ENCODE results near the gene TMUB1.
"Not testable (repeated sequence)": the region's sequence is repeated elsewhere in the genome, so short reads cannot be mapped to it uniquely, and the experiment has no call there.

Gene TMUB1

DNA sequence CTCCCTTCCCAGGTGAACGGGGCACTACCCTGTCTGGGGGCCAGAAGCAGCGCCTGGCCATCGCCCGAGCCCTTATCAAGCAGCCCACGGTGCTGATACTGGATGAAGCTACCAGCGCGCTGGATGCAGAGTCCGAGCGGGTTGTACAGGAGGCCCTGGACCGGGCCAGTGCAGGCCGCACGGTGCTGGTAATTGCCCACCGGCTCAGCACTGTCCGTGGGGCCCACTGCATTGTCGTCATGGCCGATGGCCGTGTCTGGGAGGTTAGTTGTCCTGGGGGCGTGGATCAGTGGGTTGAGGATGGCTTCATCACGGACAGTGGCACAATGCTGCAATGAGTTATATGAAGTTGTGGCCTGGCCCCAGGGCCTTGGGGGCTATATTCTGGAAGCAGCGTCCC lies 39.3 kb downstream of the TMUB1 start:
- no peak for DNase-seq
- Histone ChIP-seq H3K79me2 (ENCODE audit: low read length) (no peaks in the 10 kb centered on the region), H3K4me3 (ENCODE audit: low read length) (no peak overlapping the region), H3F3A (ENCODE audit: insufficient read depth, low read length) (no peaks in the 10 kb centered on the region), H3K9me2 (replicated peaks; ENCODE audit: insufficient read depth, low read length) (no peaks in the 10 kb centered on the region), H3K4me1 (ENCODE audit: low read length) (no peaks in the 10 kb centered on the region), H3K27me3 (replicated peaks; ENCODE audit: insufficient read depth, low read length) (no peaks in the 10 kb centered on the region), H2AFZ (ENCODE audit: low read length) (no peak overlapping the region), H3K4me2 (ENCODE audit: low read depth, low read length) (no peak overlapping the region), H3K9ac (ENCODE audit: low read length) (no peak overlapping the region), H3K27ac (ENCODE audit: low read length) (no peak overlapping the region), H4K20me1 (ENCODE audit: insufficient read depth, low read length) (no peaks in the 10 kb centered on the region), H3K9me3 (replicated peaks; ENCODE audit: insufficient read depth, low read length) (no peaks in the 10 kb centered on the region), H3K36me3 (replicated peaks; ENCODE audit: insufficient read depth, low read length) (no peaks in the 10 kb centered on the region)
- TF ChIP-seq EZH2phosphoT487 (IDR thresholded peaks at IDR 0.05; ENCODE audit: low read length): no peak
- TF ChIP-seq EZH2 (optimal IDR thresholded peaks at IDR 0.05; ENCODE audit: low read depth, low read length): no peak
- TF ChIP-seq CTCF (IDR thresholded peaks at IDR 0.05; ENCODE audit: low read length): no peak

GRCh38 chr7:151043449-151043848 lies 39.8 kb downstream of the TMUB1 start:
- not testable (repeated sequence) for DNase-seq; H3K27me3 ChIP-seq (replicated peaks; ENCODE audit: insufficient read depth, low read length); H4K20me1 ChIP-seq (ENCODE audit: insufficient read depth, low read length); H3K36me3 ChIP-seq (replicated peaks; ENCODE audit: insufficient read depth, low read length); H2AFZ ChIP-seq (ENCODE audit: low read length); H3F3A ChIP-seq (ENCODE audit: insufficient read depth, low read length); H3K4me2 ChIP-seq (ENCODE audit: low read depth, low read length); H3K9me2 ChIP-seq (replicated peaks; ENCODE audit: insufficient read depth, low read length); H3K27ac ChIP-seq (ENCODE audit: low read length); H3K9me3 ChIP-seq (replicated peaks; ENCODE audit: insufficient read depth, low read length); H3K4me3 ChIP-seq (ENCODE audit: low read length); H3K9ac ChIP-seq (ENCODE audit: low read length); H3K79me2 ChIP-seq (ENCODE audit: low read length); H3K4me1 ChIP-seq (ENCODE audit: low read length)

- H3K9me2 ChIP-seq (replicated peaks; ENCODE audit: insufficient read depth, low read length): no peaks in the 10 kb centered on the region
- H3K36me3 ChIP-seq (replicated peaks; ENCODE audit: insufficient read depth, low read length): no peaks in the 10 kb centered on the region
- H3K4me2 ChIP-seq (ENCODE audit: low read depth, low read length): no peak overlapping the region
- H4K20me1 ChIP-seq (ENCODE audit: insufficient read depth, low read length): no peaks in the 10 kb centered on the region
- H3K4me1 ChIP-seq (ENCODE audit: low read length): no peaks in the 10 kb centered on the region
- H3K9me3 ChIP-seq (replicated peaks; ENCODE audit: insufficient read depth, low read length): no peaks in the 10 kb centered on the region
- DNase-seq: no peak
- H2AFZ ChIP-seq (ENCODE audit: low read length): no peak overlapping the region
- H3K9ac ChIP-seq (ENCODE audit: low read length): no peak overlapping the region
- H3K4me3 ChIP-seq (ENCODE audit: low read length): no peak overlapping the region
- H3K27me3 ChIP-seq (replicated peaks; ENCODE audit: insufficient read depth, low read length): no peaks in the 10 kb centered on the region
- no peaks in the 10 kb centered on the region for H3F3A ChIP-seq (ENCODE audit: insufficient read depth, low read length)
- H3K27ac ChIP-seq (ENCODE audit: low read length): no peak overlapping the region
- no peaks in the 10 kb centered on the region for H3K79me2 ChIP-seq (ENCODE audit: low read length)
- TF ChIP-seq CTCF (IDR thresholded peaks at IDR 0.05; ENCODE audit: low read length) (no peak), EZH2phosphoT487 (IDR thresholded peaks at IDR 0.05; ENCODE audit: low read length) (no peak), EZH2 (optimal IDR thresholded peaks at IDR 0.05; ENCODE audit: low read depth, low read length) (no peak)
Observed at GRCh38 chr7:151040616-151041375, 42.5 kb downstream of the TMUB1 start.

GRCh38 chr7:151039850-151040548 lies 43.3 kb downstream of the TMUB1 start:
- H3K4me1 ChIP-seq (ENCODE audit: low read length): no peaks in the 10 kb centered on the region
- H3K9ac ChIP-seq (ENCODE audit: low read length): no peak overlapping the region
- H3K27me3 ChIP-seq (replicated peaks; ENCODE audit: insufficient read depth, low read length): no peaks in the 10 kb centered on the region
- H4K20me1 ChIP-seq (ENCODE audit: insufficient read depth, low read length): no peaks in the 10 kb centered on the region
- H3K4me2 ChIP-seq (ENCODE audit: low read depth, low read length): no peak overlapping the region
- H3K9me3 ChIP-seq (replicated peaks; ENCODE audit: insufficient read depth, low read length): no peaks in the 10 kb centered on the region
- no peaks in the 10 kb centered on the region for H3F3A ChIP-seq (ENCODE audit: insufficient read depth, low read length)
- no peaks in the 10 kb centered on the region for H3K9me2 ChIP-seq (replicated peaks; ENCODE audit: insufficient read depth, low read length)
- H2AFZ ChIP-seq (ENCODE audit: low read length): no peak overlapping the region
- no peaks in the 10 kb centered on the region for H3K36me3 ChIP-seq (replicated peaks; ENCODE audit: insufficient read depth, low read length)
- no peak overlapping the region for H3K27ac ChIP-seq (ENCODE audit: low read length)
- no peak overlapping the region for H3K4me3 ChIP-seq (ENCODE audit: low read length)
- DNase-seq: no peak
- TF ChIP-seq CTCF (IDR thresholded peaks at IDR 0.05; ENCODE audit: low read length) (no peak), EZH2phosphoT487 (IDR thresholded peaks at IDR 0.05; ENCODE audit: low read length) (no peak), EZH2 (optimal IDR thresholded peaks at IDR 0.05; ENCODE audit: low read depth, low read length) (no peak)
- no peaks in the 10 kb centered on the region for H3K79me2 ChIP-seq (ENCODE audit: low read length)

All from MM.1S (cell line).